ES-I3 (cell line): Measurements from ENCODE around the gene NEAT1.

Experiments
- H3K36me3 ChIP-seq: 2 replicates; pipeline ENCODE4 v1.6.1; 2013; ENCODE audit warnings: mild to moderate bottlenecking, low read length, control low read depth, moderate library complexity; ENCODE audit not compliant: insufficient read depth
- H3K4me1 ChIP-seq: 2 replicates; pipeline ENCODE4 v1.6.1; 2013; ENCODE audit warnings: mild to moderate bottlenecking, control low read depth, low read length; ENCODE audit not compliant: insufficient read depth
- H3K9ac ChIP-seq: 2 replicates; pipeline ENCODE4 v1.6.1; 2013; ENCODE audit warnings: low read depth, mild to moderate bottlenecking, low read length, moderate library complexity
- H3K9me3 ChIP-seq: 2 replicates; pipeline ENCODE4 v1.6.1; 2013; ENCODE audit warnings: mild to moderate bottlenecking, low read length, moderate library complexity; ENCODE audit not compliant: control insufficient read depth, insufficient read depth

The NEAT1 gene

DNA sequence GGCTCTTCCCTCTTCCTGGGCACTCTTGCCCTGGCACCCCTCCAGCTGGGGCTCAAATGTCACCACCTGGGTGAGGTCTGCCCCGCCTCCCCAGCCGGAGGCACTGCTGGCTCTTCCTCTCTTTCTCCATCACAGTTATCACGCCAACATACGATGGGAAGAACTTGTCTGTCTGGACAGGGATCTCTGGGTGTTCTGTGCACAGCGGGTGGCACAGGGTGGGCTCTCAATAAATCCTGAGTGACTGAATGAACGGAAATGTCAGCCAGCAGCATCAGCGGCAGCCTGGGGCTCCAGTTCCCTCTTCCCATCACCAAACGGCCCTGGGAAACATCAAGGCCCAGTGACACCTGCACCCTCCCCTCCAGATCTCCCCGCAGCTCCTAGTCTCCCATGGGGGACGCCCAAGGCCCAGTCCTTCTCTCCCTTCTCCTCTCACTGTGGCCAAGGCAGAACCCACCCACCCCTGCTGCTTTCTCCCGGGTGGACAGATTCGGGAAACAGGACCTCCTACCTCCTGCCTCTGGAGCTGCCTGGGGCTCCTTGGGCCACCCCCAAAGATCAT, 39.7 kb upstream of the NEAT1 start:
- peaks cover 22% of the 10 kb centered on the region; the same call in 1 of the 2 replicates for H3K4me1 ChIP-seq
- H3K9ac ChIP-seq, result peak overlapping the region; percentile 39
- no peaks in the 10 kb centered on the region for H3K36me3 ChIP-seq
- H3K9me3 ChIP-seq, result no peaks in the 10 kb centered on the region

DNA sequence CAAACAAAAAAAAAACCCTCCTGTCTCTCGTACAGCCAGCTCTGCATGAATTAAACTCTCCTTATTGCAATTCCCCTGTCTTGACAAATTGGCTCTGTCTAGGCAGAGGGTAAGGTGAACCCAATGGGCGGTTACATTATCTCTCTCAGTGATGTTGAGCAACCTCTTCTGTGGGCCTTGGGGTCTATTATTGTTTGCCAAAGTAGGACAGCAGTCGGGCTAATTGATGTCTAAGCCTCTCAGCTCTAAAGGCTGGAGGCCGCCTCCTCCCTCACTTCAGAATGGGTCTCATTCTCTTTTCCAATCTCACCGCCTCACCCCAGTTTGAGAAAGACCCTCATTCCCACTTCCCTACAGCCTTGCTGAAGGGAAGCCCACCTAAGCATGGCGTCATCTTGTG, 38.8 kb upstream of the NEAT1 start:
- Histone ChIP-seq H3K9me3 (no peaks in the 10 kb centered on the region), H3K9ac (no peak overlapping the region), H3K4me1 (peaks cover 25% of the 10 kb centered on the region; the same call in 1 of the 2 replicates), H3K36me3 (no peaks in the 10 kb centered on the region)

DNA sequence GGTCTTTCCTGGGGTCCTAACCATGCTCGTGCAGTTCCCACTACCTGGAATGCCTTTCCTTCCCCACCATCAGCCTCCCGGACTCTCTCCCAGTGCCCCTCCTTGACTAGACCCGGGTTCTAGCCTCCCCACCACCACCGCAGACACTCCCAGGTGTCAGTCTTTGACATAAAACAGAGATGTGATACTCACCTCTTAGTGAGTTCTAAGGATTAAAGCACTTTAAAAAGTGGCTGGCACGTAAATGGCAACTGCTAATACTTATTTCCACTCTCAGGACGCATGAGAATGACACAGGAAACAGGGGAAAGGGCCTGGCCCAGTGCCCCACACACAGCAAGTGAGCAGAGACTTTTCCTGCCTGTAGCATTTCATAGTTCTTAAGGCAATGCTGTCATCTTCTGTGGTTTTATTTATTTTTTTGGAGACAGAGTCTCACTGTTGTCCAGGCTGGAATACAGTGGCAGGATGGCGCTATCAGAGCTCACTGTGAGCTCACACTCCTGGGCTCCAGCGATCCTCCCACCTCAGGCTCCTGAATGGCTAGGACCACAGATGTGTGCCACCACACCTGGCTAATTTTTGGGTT, 38.2 kb upstream of the NEAT1 start:
- no peak overlapping the region for H3K9ac ChIP-seq
- H3K36me3 ChIP-seq, result no peaks in the 10 kb centered on the region
- H3K4me1 ChIP-seq, result peaks cover 25% of the 10 kb centered on the region; the same call in 1 of the 2 replicates
- H3K9me3 ChIP-seq, result no peaks in the 10 kb centered on the region

DNA sequence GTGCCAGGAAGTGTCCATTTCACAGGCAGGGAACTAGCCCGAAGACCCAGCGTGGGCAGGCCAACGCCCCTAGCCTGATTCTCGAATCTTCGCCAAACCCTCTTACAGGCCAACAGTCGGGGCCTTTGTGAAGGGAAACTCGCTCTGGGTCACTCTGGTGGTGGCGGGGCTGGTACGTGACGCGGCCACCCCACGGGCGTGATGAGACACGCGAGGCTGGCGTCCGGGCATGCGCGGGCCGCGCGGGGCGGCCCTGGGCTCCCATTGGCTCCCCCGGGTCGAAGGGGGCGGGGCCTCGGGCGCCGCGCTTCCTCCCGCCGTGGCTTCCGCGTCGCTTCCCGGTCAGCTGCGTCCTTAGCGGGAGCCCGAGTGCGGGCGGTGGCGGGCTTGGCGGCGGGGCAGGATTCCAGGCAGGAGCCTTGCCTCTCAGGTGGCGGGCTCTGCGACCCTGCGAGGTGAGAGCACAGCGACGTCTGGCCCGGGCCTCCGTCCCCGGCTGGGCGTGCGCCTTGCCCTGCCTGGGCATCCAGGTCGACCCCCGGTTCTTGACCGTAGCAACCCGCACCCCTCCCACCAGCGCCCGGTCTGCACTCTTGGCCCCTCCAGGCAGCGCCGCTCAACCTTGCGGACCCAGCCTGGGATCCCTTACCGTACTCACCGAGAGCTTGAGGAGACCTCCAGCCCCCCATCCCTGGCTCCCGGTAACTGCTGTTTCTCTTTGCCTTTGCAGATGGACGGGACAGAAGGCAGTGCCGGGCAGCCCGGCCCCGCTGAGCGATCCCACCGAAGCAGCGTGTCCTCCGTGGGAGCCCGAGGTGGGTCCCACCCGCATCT, 36.1 kb upstream of the NEAT1 start, which contains the start of gene FRMD8:
TSS of gene FRMD8 (plus strand) at position 331 of the 834 bp plus-strand sequence. CDS start at position 731, 400 bp downstream.
- Histone ChIP-seq H3K36me3 (no peaks in the 10 kb centered on the region), H3K9me3 (no peaks in the 10 kb centered on the region), H3K9ac (peak within 1 kb of the TSS; percentile 70), H3K4me1 (peaks cover 41% of the 10 kb centered on the region)

DNA sequence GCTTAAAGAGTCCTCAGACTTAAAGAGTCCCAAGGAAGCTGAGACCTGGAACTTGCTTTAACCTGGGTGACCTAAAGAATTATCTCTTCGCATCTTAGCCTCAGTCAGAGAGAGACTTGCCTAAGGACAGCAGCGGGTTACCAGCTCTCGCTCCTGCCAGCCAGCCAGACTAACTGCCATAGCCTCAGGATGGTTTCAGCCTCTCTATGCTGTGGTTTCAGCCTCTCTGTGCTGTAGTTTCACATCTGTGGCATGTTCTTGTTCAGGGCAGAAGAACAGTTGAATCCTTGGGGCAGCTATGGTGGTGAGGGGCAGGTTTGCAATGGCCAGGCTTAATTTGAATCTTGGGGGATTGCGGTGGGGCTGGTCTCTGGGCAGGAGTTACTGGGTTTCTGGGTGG, 33.9 kb upstream of the NEAT1 start:
- H3K9me3 ChIP-seq, result no peaks in the 10 kb centered on the region
- no peaks in the 10 kb centered on the region for H3K36me3 ChIP-seq
- H3K4me1 ChIP-seq, result peaks cover 28% of the 10 kb centered on the region
- no peak overlapping the region for H3K9ac ChIP-seq

DNA sequence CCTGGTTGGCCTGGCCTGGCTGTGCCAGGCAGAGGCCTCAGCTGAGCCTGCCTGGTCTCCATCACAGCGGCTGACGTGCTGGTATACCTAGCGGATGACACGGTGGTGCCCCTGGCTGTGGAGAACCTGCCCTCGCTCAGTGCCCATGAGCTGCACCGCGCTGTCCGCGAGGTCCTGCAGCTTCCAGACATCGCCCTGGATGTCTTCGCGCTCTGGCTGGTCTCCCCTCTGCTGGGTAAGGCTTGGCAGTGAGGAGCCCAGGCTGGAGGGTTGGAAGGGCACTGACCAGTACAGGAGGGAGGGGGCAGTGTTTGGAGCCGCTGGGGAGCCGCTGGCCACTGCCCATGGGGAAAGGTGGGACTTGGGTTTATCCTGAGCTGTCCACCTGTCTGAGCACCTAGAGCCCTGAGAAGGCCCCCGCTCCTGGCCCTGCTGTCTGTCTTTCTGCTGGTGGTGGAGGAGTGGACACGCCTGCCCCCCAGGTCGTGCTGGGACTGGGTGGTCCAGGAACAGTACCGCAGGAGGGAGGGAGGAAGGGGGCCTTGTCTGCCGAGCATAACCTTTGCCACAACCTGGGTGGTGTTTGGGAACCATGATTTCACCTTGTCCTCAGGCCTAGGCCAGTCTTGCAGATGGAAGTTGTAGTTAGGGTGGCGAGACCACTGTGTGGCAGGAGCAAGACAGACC, 33.2 kb upstream of the NEAT1 start:
- Histone ChIP-seq H3K36me3 (no peaks in the 10 kb centered on the region), H3K4me1 (peaks cover 21% of the 10 kb centered on the region), H3K9ac (no peak overlapping the region)

DNA sequence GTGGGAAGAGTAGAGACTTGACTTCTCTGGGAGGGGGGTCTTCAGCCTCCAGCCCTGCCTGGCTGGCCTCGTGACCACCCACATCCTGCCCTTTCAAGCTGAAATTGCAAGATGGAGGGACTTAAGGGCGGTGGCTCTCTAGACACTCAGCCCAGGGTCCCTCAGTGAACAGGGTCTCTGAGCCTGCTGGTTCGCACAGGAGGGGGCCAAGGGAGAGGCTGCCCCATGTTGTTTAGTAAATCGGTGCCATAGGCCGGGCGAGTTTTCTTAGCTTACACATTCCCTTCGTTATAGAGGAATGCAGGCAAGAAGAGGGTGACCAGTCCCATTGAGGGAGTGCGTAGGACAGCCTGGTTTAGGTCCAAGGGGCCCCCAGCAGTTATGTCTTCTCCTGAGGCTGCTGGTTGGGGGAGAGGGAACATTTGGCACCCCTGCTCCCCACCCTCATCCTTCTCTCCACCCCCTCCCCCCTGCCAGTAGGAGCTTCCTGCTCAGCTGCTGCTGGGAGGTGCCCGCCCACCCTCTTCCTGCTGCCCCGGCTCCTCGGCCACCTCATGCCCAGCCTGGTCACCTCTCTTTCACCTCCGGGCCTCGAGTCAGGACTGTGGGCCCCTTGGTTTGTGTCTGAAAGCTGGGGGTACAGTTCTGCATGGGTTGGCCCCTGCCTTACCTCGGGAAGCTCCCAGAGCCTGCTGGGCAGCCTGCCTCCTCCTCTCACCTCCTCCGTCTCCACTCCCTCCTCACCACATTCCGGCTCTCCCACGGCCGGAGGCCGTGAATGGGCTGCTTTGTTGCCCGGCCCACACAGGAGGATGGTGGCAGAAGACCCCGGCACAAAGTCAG, 32.3 kb upstream of the NEAT1 start:
- Histone ChIP-seq H3K4me1 (peaks cover 19% of the 10 kb centered on the region), H3K9me3 (no peaks in the 10 kb centered on the region), H3K9ac (no peak overlapping the region), H3K36me3 (no peaks in the 10 kb centered on the region)

More for the DNA sequence above, 33.2 kb upstream of the NEAT1 start:
- H3K9me3 ChIP-seq, result no peaks in the 10 kb centered on the region

DNA sequence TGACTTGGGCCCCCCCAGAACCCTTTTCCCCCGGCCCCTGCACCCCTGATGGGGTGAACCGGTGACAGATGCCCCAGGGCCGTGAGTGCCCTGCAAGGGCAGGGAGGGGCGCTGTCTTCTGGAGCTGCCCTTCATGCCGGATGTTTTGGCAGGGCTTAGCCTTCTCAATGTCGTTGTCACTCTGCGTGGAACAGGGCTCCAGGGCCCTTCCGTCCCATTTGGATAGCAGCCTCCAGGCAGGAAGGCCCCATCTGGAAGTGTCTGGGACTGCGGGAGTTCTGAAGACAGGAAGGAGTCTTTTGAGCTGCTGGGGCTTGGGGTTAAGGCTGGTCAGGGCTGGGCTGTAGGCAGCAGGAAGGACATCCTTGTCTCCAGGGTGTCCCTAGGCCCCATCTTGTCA, 31.6 kb upstream of the NEAT1 start:
- Histone ChIP-seq H3K9me3 (no peaks in the 10 kb centered on the region), H3K9ac (no peak overlapping the region), H3K36me3 (no peaks in the 10 kb centered on the region), H3K4me1 (peaks cover 19% of the 10 kb centered on the region)

DNA sequence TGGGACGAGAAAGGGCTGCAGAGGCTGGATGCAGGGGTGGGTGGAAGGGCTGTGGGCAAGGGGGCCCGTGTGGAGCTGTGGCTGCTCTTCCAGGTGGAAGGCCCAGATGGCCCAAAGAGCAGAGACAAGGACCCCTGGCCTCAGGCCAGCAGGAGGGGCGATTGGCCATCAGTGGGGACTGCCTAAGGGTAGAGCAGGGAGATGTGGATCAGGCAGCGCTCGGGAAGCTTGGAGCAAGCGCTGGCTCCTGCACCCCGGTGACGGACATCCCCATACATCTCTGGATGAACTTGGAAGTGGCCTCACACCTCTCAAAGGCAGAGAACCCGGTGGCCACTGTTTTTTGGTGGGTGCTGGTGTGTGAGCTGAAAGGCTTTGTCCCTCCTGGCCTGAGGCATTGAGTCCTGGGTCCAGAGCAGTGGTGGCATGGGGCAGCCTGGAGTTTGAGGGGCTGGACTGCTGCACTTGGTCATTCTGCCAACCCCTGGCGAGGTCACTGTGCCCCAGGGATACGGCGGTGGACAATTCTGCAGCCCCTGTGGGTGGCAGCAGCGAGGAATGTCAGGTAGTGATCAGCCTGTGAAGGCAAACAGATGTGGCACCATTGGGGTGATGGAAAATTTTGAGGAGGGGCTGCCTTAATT, 30.3 kb upstream of the NEAT1 start:
- Histone ChIP-seq H3K9me3 (no peaks in the 10 kb centered on the region), H3K36me3 (no peaks in the 10 kb centered on the region), H3K4me1 (peaks cover 19% of the 10 kb centered on the region), H3K9ac (no peak overlapping the region)

DNA sequence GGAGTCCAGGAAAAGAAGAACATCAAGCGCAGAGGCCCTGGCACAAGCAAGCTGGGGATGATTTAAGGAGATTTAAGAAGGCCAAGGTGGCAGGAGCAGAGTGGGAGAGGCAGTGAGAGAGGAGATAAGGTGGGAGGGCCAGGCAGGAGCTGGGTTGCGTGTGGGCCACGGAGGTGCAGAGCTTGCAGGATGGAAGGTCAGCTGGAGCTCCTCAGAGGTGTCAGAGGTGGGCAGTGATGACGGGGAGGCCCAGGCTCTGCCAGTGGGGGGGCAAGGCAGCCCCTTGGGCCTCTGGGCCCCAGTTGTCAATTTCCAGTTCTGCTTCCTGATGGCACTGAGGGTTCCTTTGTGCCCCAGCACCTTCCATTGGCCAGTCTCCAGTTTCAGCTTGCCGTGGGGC, 29.7 kb upstream of the NEAT1 start:
- no peak overlapping the region for H3K9ac ChIP-seq
- peaks cover 19% of the 10 kb centered on the region for H3K4me1 ChIP-seq
- H3K9me3 ChIP-seq, result no peaks in the 10 kb centered on the region
- H3K36me3 ChIP-seq, result no peaks in the 10 kb centered on the region

DNA sequence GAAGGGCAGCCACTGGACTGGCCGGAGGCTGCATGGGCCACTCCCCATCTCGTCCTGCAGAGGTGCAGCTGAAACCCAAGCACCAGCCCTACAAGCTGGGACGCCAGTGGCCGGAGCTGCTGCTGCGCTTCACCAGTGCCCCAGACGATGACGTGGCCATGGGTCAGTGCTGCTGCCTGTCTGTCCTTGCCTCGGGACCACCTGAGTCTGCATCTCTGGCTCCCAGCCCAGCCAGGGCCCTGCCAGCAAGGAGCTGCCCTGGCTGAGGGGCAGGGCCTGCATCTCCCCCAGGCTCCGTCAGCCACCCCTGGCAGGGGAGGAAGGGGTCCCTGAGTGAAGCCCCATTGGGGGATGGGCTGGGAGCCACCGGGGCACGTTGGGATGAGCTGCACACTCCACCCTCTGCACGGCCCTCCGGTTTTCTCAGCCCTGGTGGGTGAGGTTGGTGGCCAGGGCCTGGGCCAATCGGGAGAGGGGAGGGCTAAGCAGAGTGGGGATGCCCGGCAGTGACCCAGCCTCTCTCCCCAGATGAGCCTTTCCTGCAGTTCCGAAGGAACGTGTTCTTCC, 29.0 kb upstream of the NEAT1 start:
- Histone ChIP-seq H3K9ac (no peak overlapping the region), H3K36me3 (no peaks in the 10 kb centered on the region), H3K4me1 (peaks cover 17% of the 10 kb centered on the region)

DNA sequence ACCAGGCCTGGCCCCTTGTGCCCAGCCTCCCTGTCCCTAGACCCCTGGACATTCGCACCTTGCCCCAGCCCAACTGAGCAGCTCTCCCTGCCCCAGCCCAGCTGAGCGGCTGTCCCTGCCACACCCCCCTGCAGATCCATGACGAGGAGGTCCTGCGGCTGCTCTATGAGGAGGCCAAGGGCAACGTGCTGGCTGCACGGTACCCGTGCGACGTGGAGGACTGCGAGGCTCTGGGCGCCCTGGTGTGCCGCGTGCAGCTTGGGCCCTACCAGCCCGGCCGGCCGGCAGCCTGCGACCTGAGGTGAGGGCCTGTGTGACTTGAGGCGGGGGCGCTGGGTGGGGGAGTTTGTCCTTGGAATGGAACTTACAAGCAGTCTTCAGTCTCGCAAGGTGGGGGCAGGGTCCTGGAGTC, 28.5 kb upstream of the NEAT1 start:
- H3K9ac ChIP-seq, result no peak overlapping the region
- no peaks in the 10 kb centered on the region for H3K9me3 ChIP-seq
- H3K36me3 ChIP-seq, result no peaks in the 10 kb centered on the region
- peaks cover 16% of the 10 kb centered on the region for H3K4me1 ChIP-seq

More for the DNA sequence above, 29.0 kb upstream of the NEAT1 start:
- H3K9me3 ChIP-seq, result no peaks in the 10 kb centered on the region

DNA sequence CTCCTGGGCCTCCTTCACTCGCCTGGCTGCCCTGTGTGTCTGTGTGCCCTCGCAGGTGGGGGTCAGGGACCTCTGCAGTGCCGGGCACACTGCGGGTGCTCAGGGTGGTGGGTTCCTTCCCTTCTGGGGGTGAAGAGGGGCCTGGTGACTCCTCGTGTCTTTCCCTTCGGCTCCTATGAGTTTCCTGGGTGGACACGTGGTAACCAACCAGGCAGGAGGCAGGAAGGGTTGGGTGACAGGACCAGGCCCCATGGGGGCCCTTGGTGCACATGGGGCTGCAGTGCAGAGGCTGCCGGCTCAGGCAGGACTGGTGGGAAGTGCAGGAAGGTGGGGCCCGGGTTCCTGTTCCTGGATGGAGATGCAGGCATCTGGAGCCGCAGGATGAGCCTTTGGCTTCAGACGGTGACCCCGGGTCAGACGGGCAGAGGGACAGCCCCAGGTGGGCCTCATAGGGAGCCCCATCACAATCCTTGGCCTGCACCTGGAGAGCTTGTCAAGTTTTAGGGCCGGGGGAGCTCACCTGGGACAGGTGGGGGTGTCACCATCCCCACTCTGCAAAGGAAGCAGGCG, 26.6 kb upstream of the NEAT1 start:
- H3K9me3 ChIP-seq, result no peaks in the 10 kb centered on the region
- H3K4me1 ChIP-seq, result peaks cover 3% of the 10 kb centered on the region
- no peak overlapping the region for H3K9ac ChIP-seq
- H3K36me3 ChIP-seq, result no peaks in the 10 kb centered on the region
